CMK (cell line): Measurements from ENCODE around the gene MMP24OS.
A peak's percentile ranks its signal among the peaks of the same experiment; 100 is the strongest.
"Not testable (repeated sequence)": the region's sequence is repeated elsewhere in the genome, so short reads cannot be mapped to it uniquely, and the experiment has no call there.

Experiments used
- DNase-seq: peaks from one replicate; pipeline ENCODE4 v3.0.0-alpha.2; 2010; ENCODE audit warnings: low read depth

The MMP24OS gene

GRCh38 chr20:35277531-35278395 lies at the start of gene MMP24OS:
Gene MMP24OS, minus strand, starts transcription at chr20:35278122. Its CDS starts 193 bp downstream, at chr20:35277929.
- DNase-seq = peak; percentile 85

GRCh38 chr20:35327074-35327976 lies 49.4 kb upstream of the MMP24OS start:
- DNase-seq = no peak

GRCh38 chr20:35326740-35327073 lies 48.8 kb upstream of the MMP24OS start:
- no peak for DNase-seq

GRCh38 chr20:35326021-35326739 lies 48.3 kb upstream of the MMP24OS start:
- DNase-seq = no peak

- DNase-seq = no peak
Measured at GRCh38 chr20:35325401-35325800, 47.5 kb upstream of the MMP24OS start.

GRCh38 chr20:35320396-35321126 lies 42.6 kb upstream of the MMP24OS start:
- DNase-seq = no peak

- DNase-seq = no peak
Measured at GRCh38 chr20:35319871-35320197, 41.9 kb upstream of the MMP24OS start.

GRCh38 chr20:35319192-35319870 lies 41.4 kb upstream of the MMP24OS start:
- no peak for DNase-seq

GRCh38 chr20:35318502-35319157 lies 40.7 kb upstream of the MMP24OS start:
- no peak for DNase-seq

GRCh38 chr20:35317416-35318210 lies 39.7 kb upstream of the MMP24OS start:
- DNase-seq = no peak

- no peak for DNase-seq
Measured at GRCh38 chr20:35316086-35316485, 38.2 kb upstream of the MMP24OS start.

- not testable (repeated sequence) for DNase-seq
Measured at GRCh38 chr20:35315632-35316020, 37.7 kb upstream of the MMP24OS start.

- DNase-seq = no peak
Measured at GRCh38 chr20:35314816-35315631, 37.1 kb upstream of the MMP24OS start.

- no peak for DNase-seq
Measured at GRCh38 chr20:35312318-35312717, 34.4 kb upstream of the MMP24OS start.

GRCh38 chr20:35311822-35312221 lies 33.9 kb upstream of the MMP24OS start:
- no peak for DNase-seq

- no peak for DNase-seq
Measured at GRCh38 chr20:35311409-35311808, 33.5 kb upstream of the MMP24OS start.

GRCh38 chr20:35307666-35308653 lies 30.0 kb upstream of the MMP24OS start:
- DNase-seq = no peak
